Stimulated activated CD4-positive, alpha-beta T cell treated with anti-CD3 and anti-CD28 coated beads, Interleukin-4, amount 100 ng/mL, for 4 hours (primary cell): ENCODE data around the gene SCAF4.

Source experiments
- DNase-seq, 2 experiments: peaks; one replicate each; pipeline ENCODE4 v3.0.0-alpha.2; 2020

The SCAF4 gene

GRCh38 chr21:31711745-31712285, 20.1 kb downstream of the SCAF4 start:
- DNase-seq, result no peak

- no peak for DNase-seq
These were observed 20.6 kb downstream of the SCAF4 start for GRCh38 chr21:31711326-31711725.

GRCh38 chr21:31710586-31710985, 21.3 kb downstream of the SCAF4 start:
- DNase-seq, result no peak

GRCh38 chr21:31708541-31708940, 23.4 kb downstream of the SCAF4 start:
- DNase-seq, result no peak

- no peak for DNase-seq
These were observed 24.4 kb downstream of the SCAF4 start for GRCh38 chr21:31707499-31707898.

- no peak for DNase-seq
These were observed 25.4 kb downstream of the SCAF4 start for GRCh38 chr21:31706562-31706961.

GRCh38 chr21:31700040-31700439, 31.9 kb downstream of the SCAF4 start:
- no peak for DNase-seq

GRCh38 chr21:31698461-31698860, 33.5 kb downstream of the SCAF4 start:
- DNase-seq, result no peak

- no peak for DNase-seq
These were observed 35.5 kb downstream of the SCAF4 start for GRCh38 chr21:31696424-31696823.

GRCh38 chr21:31693222-31693621, 38.7 kb downstream of the SCAF4 start:
- no peak for DNase-seq

- DNase-seq, result no peak
These were observed 43.1 kb downstream of the SCAF4 start for GRCh38 chr21:31688603-31689368.

GRCh38 chr21:31687108-31687507, 44.8 kb downstream of the SCAF4 start:
- DNase-seq, result no peak

GRCh38 chr21:31686272-31686915, 45.5 kb downstream of the SCAF4 start:
- no peak for DNase-seq

GRCh38 chr21:31684918-31685317, 47.0 kb downstream of the SCAF4 start:
- DNase-seq, result no peak

GRCh38 chr21:31683029-31683428, 48.9 kb downstream of the SCAF4 start:
- no peak for DNase-seq

GRCh38 chr21:31682620-31683019, 49.3 kb downstream of the SCAF4 start:
- no peak for DNase-seq

GRCh38 chr21:31678478-31678877, 53.4 kb downstream of the SCAF4 start:
- DNase-seq, result no peak

GRCh38 chr21:31677047-31677446, 54.9 kb downstream of the SCAF4 start:
- no peak for DNase-seq

- no peak for DNase-seq
These were observed 56.0 kb downstream of the SCAF4 start for GRCh38 chr21:31675960-31676359.

- DNase-seq, result no peak
These were observed 56.6 kb downstream of the SCAF4 start for GRCh38 chr21:31675318-31675717.

GRCh38 chr21:31673321-31673912, 58.5 kb downstream of the SCAF4 start:
- DNase-seq, result no peak

- DNase-seq, result no peak
These were observed 60.0 kb downstream of the SCAF4 start for GRCh38 chr21:31671931-31672330.

GRCh38 chr21:31671146-31671716, 60.7 kb downstream of the SCAF4 start:
- no peak for DNase-seq

- DNase-seq, result no peak
These were observed 61.8 kb downstream of the SCAF4 start for GRCh38 chr21:31670070-31670469.
